ENCODE data around the gene HSF5.

HSF5 gene

DNA sequence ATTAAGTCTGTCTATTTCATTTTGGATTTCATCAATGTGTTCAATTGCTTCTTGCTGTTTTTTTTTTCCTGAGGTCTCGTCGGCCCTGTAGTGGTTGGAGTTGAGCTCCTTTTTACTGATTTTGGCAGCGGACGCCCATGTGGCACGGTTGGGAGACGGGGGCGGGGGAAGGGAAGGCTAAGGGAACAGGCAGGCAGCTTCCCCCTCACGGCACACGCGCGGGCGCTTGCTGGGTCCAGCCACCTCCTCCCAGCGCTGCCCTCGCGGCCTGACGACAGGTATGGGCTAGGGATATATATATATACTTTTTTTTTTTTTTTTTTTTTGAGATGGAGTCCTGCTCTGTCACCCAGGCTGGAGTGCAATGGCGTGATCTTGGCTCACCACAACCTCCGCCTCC lies 11.4 kb downstream of the HSF5 start:
- no peak for DNase-seq

DNA sequence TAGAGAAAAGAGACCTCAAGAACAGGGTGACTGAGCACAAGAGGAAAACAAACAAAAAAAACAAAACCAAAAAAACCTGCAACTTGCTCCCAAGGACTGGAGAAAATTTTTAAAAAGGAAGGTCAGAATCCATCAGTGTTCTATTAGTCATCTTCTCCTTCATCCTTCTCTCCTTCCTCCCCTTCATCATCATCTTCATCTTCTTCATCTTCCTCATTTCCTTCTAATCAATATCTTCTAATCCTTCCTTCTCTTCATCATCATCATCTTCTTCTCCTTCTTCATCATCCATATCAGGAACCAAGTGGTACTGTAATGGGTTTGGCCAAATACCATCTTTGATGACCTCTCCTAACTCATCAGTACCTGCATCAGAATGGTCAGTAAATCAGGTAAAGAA lies 12.2 kb downstream of the HSF5 start:
- DNase-seq = no peak

DNA sequence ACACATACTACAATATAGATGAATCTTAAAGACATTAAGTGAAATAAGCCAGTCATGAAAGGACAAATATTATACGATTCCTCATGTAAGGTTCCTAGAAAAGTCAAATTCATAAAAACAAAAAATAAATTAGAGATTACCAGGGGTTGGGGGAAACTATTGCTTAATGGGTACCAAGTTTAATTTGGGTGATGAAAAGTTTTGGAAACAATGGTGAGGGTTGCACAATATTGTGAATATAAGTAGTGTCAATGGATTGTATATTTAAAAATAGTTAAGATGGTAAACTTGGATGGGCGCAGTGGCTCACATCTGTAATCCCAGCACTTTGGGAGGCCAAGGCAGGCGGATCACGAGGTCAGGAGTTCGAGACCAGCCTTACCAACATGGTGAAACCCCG lies 17.9 kb downstream of the HSF5 start:
- no peak for DNase-seq

DNA sequence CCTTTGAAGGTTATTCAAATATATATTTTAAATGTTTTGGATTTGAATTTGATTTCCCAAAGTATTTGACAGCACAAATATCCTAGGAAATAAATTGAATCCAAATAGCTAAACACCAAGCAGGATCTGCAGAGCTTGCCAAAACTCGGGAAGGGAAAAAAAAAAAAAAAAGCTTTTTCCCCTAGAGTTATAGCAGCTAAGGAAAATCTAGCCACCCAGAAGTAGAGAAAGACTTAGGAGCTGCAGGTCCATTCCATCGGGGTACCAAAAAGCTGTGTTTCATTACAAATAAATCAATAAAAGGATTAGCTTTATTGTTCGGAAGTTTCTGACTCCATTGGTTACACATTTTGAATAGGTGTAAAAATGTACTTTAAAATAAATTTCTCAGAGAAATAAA lies 19.3 kb downstream of the HSF5 start:
- DNase-seq = no peak

DNA sequence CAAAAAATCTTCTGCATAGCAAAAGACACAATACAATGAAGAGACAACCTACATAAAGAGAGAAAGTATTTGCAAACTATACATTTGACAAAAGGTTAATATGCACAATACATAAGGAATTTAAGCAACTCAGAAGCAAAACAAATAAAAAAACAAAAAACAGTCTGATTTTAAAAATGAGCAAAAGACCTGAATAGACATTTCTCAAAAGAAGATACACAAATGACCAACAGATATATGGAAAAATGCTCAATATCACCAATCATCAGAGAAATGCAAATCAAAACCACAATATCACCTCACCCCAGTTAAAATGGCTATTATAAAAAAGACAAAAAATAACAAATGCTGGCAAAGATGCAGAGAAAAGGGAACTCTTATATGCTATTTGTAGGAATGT lies 32.7 kb downstream of the HSF5 start:
- DNase-seq = no peak

DNA sequence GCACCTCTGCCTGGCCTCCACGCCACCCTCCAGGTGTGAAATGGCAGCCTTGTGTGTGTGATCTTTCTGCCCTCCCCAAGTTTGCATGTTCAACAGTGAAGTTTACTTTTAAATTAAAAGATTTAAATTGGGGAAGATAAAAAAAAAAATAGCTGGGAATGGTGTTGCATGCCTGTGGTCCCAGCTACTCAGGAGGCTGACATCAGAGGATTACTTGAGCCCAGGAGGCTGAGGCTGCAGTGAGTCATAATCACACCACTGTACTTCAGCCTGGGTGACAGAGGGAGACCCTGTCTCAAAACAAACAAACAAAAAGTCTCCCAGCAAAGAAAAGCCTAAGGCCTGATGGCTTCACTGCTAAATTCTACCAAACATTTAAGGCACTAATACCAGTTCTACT lies 35.5 kb downstream of the HSF5 start:
- no peak for DNase-seq

DNA sequence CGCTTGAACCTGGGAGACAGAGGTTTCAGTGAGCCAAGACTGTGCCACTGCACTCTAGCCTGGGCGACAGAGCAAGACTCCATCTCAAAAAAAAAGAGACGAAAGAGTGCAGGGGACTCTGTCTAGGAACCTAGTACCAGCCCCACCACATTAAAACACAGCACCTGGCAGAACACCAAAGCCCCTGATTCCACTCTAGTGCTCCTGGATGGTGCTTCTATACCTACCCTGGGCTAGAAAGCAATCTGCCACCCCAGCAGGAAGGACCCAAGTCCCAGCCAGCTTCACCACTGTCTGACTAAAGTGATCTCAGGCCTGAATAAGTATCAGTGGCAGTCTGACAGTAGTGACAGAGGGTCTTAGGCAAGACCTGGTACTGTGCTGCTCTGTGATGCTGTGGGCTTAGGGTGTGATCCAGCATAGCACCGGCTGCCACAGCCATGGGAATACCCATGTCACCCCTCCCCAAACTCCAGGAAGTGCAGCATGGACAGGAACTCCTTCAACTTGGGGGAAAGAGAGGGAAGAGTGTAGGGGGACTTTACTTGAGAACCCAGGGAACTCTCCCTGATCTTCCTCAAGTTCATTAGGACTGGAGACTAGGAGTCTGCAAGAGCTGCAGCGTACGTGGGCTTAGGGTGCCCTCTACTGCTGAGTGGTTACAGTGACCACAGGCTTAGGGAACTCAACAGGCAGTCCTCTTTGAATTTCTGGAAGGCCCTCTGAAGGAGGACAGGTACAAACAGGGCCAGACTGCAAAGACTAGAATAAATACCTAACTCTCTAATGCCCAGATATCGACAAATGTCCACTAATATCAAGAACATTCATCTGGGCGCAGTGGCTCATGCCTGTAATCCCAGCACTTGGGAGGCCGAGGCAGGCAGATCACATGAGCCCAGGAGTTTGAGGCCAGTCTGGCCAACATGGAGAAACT lies 40.9 kb downstream of the HSF5 start:
- peak; percentile 48 for DNase-seq

DNA sequence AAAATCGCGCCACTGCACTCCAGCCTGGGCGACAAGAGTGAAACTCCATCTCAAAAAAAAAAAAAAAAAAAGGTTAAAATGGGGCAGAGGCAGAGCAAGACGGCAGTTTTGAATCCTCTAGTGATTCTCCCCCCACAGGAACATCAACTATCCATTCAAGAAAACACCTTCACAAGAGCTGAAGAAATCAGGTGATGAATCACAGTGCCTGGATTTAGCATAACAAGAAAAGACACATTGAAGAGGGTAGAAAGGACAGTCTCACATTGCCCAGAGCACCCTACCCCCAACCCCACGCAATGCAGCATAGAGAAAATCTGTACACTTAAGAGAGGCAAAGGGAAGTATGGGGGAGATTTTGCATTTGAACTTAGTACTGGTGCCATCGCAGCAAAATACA lies 42.1 kb downstream of the HSF5 start:
- no peak for DNase-seq

DNA sequence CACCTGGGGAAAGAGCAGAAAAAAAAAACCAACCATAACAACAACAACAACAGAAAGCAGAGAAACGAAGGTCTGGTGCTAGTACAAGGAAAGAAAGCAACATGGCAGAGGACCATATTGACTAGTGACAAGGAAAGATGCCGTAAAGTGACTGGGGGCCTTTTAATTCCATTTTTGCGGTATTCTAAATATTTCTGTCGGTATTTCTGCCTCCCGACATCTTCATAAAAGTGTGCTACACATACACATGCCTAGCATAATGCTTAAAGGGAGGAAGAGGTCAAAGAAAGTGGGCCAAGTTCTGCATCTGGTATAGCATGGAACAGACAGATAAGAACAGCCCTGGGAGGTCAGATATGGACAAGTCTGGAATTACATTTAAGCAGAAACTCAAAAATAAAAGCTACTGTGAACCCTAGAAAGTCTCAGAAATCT lies 51.4 kb downstream of the HSF5 start:
- DNase-seq = no peak

DNA sequence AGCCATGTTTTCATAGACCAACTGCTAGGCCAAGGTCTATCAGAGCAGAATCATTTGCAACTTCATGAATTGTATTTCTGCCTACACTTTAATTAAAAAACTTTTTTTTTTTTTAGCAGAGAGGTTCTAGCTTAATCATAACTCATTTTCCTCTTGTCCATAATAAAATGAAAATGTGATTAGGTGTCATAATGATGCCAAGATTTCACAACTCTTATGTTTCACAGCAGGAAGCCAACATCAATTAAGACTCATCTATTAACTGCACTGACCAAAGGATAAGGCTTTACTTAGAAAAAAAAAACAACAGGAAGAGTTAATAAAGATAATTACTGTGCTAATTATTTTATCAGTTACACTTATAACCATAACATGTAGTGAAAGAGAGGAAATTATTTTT lies 52.0 kb downstream of the HSF5 start:
- no peak for DNase-seq

DNA sequence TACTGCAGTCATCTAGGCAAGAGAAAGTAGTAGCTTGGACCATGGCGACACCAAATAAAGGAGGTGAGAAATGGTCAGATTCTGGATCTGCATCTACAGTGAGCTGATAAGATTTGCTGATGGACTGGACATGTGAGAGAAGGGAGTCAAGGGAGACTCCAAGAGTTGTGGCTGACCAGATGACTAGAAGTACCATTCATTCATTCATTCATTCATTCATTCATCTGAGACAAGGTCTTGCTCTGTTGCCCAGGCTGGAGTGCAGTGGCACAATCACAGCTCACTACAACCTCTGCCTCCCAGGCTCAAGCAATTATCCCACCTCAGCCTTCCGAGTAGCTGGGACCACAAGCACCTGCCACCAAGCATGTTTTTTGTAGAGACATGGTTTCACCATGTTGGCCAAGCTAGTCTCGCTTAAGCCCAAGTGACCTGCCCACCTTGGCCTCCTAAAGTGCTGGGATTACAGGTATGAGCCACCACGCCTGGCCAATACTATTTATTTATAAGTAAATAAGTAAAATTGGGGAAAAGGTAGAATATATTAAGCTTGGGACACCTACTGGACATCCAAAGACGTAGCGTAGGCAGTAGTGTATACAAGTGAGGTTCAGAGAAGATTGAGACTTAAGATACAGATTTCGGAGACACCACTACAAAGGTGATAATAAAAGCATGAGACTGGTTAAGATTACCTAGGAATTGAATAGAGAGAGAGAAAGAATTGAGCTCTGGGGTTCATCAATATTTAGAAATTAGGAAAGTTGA lies 55.2 kb downstream of the HSF5 start:
- no peak for DNase-seq

DNA sequence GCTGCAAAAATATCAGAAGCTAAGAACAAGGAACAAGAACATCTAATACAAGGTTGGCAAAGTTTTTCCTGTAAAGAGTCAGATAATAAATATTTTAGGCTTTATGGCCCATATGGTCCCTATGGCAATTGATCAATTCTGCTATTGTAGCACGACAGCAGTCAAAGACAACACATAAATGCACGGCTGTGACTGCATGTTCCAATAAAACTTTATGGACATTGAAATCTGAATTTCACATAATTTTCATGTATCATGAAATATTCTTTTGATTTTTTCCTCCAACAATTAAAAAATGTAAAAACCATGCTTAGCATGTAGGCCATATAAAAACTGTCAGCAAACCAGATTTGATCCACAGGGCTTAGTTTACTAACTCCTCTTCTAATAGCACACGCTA lies 60.4 kb downstream of the HSF5 start:
- no peak for DNase-seq

DNA sequence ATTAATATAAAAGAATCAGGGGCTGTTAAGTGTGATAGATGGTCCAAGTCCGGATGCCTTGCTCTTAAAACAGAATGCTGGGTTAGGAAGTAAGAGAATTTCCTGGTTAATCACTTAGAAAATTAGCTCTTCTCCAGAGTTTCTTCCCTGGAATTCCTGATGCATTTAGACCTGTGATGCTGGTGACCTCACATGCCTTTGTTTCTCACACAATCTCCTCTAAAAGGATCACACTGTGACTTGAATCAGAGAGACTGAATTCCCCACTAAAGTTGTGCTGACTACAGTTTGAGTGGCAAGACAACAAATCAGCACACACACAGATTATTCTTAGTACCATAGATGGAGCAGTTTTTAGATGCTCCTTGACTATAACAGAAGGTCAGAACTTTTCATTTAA lies 66.5 kb downstream of the HSF5 start:
- no peak for DNase-seq

DNA sequence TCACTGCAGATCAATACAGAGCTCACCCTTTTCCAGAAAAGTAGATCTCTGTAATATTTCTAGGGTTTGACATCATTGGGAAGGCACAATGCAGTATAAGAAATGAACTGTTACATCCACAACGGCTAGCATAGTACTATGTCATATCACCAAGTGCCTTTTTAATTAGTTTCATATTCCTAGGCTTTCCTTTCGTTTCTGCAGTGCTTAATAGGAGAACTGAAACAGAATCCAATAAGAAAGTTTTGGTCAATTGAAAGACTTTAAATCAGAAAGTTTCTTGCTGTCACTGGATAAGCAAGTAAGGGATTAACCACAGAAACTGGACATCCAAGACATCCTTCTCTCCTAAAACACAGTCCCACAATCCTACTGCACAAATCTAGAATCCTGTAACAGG lies 67.4 kb downstream of the HSF5 start:
- no peak for DNase-seq

DNA sequence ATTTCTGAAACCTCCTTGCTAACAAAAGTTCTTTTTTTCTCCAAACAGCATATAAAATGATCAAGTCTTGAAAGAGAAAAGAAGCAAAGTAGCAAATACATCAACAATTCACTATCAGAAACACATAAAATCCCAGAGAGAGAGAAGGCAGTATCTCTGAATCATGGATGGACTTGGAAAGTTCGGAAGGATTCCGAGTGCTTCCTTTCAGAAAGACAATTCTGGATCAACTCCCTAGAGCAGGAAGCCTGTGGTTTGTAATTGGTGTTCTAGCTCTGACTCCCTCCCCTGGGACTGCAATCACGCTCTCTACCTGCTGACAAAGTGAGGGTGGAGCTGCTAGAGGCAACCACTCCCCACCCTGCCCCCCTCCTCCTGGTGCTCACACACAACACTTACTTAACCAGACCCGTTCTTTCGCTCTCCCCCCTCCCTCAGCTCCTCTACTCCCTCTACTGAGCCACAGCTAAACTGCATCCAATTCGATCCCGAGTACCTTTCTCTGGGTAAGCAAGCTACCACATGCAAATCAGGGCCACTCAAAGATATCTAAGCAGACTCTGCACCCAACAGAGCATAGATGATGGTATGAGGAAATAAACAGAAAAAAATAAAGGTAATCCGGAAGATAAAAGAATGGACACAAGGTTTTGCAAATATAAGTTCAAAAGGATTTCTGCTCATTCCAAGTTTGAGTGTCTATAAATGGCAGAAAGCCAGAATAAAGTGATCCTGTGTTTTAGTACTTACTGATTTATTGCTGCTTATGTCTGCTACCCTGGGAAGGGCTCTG lies 70.7 kb downstream of the HSF5 start, which contains the start of gene RNF43:
RNF43 (minus strand) TSS at position 235 of the 793 bp plus-strand sequence. CDS start 1,957 bp downstream, outside the sequence.
- DNase-seq = peak; percentile 87 to 90

DNA sequence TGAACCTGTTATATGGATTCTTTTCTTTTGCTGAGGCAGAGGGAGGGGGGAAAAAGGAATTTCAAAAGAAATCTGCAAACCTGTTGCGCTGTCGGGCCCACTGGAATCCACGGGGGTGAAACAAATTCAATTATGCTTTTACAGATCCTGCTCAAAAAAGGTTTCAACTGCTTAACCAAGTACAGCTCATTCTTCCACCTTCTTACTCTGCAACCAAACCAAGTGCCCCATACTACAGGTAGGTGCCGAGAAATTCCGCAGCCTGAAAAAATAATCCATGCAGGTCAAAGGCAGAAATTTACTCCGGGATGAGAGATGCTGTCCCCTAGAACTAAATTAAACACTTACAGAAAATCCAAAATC lies 71.3 kb downstream of the HSF5 start:
- no peak for DNase-seq

DNA sequence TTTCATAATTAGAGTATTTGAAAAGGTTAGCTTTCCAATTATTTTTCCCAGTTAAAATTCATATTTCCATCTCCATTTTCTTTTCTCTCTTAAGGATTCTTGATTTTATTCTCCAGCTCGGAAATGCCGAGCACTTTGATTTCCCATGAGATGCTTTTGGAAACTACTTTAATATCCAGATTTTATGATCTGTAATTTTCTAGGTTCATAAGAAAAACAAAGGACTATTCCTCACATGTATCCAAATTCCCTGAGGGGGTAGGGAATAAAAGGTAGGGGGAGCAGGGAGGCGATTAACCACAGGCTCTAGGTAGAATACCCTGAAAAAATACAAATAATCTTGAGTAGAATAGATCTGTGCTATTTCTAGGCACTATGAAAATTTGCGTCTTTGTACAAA lies 71.8 kb downstream of the HSF5 start:
- no peak for DNase-seq

DNA sequence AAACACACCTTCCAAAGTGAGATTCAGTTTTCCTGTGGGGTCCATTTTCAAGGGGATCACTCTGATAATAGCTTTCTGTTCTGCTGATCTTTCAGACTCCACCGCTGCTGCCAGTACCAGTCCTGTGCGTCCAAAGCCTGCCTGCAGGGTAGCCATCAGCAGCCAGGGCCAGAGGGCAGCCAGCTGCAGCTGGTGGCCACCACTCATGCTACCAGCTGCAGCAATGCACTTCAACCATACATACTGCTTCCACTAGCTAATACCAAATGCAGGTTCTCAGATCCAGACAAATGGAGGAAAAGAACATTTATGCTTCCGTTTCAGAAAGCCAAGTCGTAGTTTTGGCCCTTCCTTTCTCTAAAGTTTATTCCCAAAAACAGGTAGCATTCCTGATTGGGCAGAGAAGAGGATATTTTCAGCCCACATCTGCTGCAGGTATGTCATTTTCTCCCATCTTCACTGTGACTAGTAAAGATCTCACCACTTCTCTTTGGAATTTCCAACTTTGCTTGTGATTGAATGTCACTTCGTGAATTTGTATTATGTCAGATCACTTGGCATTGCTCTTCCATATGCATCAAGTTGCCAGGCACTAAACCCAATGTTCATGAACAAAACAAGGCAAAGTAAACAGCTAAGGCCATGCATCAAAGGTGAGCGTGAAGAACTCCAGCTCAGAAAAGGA lies 72.7 kb downstream of the HSF5 start:
- no peak for DNase-seq

DNA sequence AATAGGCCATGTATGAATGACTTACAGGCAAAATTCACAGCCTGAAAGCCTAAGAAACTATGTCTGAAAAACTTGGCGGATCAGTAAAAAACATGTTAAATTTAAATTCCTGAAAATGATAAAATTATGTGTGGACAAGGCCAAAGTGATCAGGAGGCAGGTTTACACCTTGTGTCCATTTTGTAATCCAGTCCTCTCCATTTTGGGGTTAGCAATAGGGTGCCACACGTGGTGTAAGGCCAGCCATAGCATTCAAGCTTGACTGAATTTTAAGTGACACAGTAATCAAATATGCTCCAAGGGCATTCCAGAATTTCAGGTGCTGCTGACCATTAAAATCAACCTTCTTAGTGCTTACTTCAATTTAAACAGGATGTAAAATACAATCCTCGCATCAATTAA lies 73.6 kb downstream of the HSF5 start:
- DNase-seq = no peak

DNA sequence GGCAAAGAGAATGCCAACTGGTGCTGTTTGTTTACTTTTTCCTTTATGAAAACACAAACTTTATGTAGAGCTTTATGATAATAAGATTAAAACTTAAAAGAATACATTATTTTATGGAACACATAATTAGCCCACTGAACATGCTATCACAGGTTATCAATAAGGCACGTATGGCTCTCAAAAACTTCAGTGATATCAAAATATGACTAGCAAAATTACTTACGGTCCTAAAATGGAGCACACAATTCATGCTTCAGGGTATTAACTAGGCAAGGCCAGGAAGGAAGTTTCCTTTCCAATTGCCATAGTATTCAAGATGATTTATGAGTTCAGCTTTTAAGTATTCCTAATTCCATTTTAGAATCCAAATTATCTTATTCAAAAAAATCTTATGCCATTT lies 74.5 kb downstream of the HSF5 start:
- no peak for DNase-seq

DNA sequence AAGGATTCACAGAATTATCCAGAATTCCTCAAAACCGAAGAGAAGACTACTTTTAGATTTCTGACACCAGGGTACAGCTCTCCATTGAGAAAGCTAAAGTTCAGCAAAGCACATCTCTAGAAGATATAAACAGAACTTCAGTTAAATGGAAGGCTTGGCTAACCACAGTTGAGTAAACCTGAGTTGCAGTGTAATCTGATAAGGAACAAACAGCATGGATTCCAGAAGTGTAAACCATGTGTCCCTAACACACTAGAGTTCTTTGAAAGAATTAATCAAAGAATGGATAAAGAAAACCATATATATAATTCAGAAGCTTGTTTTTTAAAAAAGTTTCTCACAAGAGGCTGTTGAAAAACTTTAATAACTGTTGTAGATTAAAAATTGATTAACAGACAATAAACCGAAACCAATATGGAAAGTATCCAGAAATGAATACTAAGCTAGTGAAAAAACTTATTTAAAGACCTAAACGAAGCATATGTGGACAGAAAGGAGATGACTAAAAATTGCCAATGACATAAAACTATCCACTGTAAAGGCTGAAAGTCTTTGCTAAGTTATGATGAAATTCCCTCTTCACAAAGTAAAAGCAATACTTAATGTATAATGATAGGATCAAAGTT lies 75.1 kb downstream of the HSF5 start:
- DNase-seq = no peak

DNA sequence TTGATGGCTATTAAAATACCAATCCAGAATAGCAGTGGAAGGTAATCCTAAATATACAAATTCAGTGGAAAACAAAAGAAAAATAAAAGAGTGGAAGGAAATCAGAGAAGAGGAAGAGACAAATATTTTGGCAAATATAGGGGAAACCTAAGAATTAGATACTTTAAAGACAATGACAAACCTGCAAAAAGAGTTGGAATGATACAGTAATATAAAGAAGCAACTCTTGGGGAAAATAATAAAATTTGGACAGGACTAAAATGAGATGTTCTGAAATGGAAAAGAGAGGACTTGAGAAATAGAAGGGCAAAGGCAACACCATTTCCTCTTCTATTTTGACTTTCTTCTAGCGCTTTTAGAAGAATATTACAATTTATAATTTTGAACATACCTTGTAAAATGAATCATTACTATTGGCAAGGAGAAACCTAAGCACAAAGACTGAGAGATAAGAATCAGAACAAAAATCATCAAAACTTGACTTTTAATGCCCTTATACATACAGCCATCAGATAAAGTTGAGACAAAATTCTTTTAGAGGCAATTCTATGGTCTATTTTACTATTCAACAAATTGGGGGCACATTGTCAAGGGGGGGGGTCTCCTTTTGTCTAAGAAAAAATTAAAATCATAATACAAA lies 76.0 kb downstream of the HSF5 start:
- no peak for DNase-seq
